OCI-LY7 (cell line): ENCODE measurements around the gene ALDH7A1. TPM values are rescaled to one million over a fixed set of nuclear protein-coding genes. Genes with fewer than 3 reads are reported as not detected.

Experiments
- BruUV-seq: library from RNA; stranded (reverse); fragments of 400-500 nt; replicated peaks from 2 replicates; lab custom pipeline; 2021; lab: Mats Ljungman, UMichigan
- CTCF ChIA-PET: fragments of 300-600 bp; sonication (Branson Sonifier 250); formaldehyde crosslinking; loops from one replicate; lab custom pipeline; 2022; ENCODE audit warnings: antibody characterized with exemption; ENCODE audit not compliant: unreplicated experiment; lab: Charles Lee
- POLR2A ChIA-PET: fragments of 300-600 bp; sonication (Branson Sonifier 250); formaldehyde crosslinking; loops from one replicate; lab custom pipeline; 2022; ENCODE audit warnings: antibody characterized with exemption; lab: Charles Lee
- DNase-seq: peaks from one replicate; pipeline ENCODE4 v3.0.0-alpha.2; 2015; ENCODE audit warnings: low spot score
- H2AFZ ChIP-seq: fragments of 200-600 bp; sonication (generic), shearing (Covaris generic); 2 replicates; pipeline ENCODE4 v1.6.1; 2014; ENCODE audit warnings: mild to moderate bottlenecking, antibody characterized with exemption, low read length, moderate library complexity
- H3K27ac ChIP-seq: fragments of 200-600 bp; sonication (generic); 2 replicates; pipeline ENCODE4 v1.5.1; 2014; ENCODE audit warnings: mixed run types, low read depth, mild to moderate bottlenecking, moderate library complexity, low read length, inconsistent platforms; ENCODE audit not compliant: poor library complexity, severe bottlenecking
- H3K36me3 ChIP-seq: fragments of 200-600 bp; sonication (generic); 2 replicates; pipeline ENCODE4 v1.6.1; 2014; ENCODE audit warnings: mild to moderate bottlenecking, antibody characterized with exemption, low read length, moderate library complexity, mixed read lengths; ENCODE audit not compliant: insufficient read depth
- H3K4me1 ChIP-seq: fragments of 200-600 bp; sonication (generic); 2 replicates; pipeline ENCODE4 v1.5.1; 2014; ENCODE audit warnings: mild to moderate bottlenecking, low read length; ENCODE audit not compliant: insufficient read depth, poor library complexity, severe bottlenecking
- H3K4me2 ChIP-seq: fragments of 200-600 bp; sonication (generic); 2 replicates; pipeline ENCODE4 v1.6.1; 2014; ENCODE audit warnings: mild to moderate bottlenecking, low read length
- H3K4me3 ChIP-seq: fragments of 200-600 bp; sonication (generic); 2 replicates; pipeline ENCODE4 v1.5.1; 2014; ENCODE audit warnings: mild to moderate bottlenecking, low read depth, low read length; ENCODE audit not compliant: poor library complexity, severe bottlenecking
- H3K79me2 ChIP-seq: fragments of 200-600 bp; sonication (generic); 2 replicates; pipeline ENCODE4 v1.6.1; 2016; ENCODE audit warnings: low read depth, mild to moderate bottlenecking, low read length, moderate library complexity, mixed read lengths; ENCODE audit not compliant: insufficient read depth
- H3K9me2 ChIP-seq: fragments of 200-600 bp; sonication (generic); 2 replicates; pipeline ENCODE4 v1.6.1; 2016; ENCODE audit warnings: mild to moderate bottlenecking, low read length, mixed read lengths; ENCODE audit not compliant: insufficient read depth
- H3K9me3 ChIP-seq: fragments of 200-600 bp; sonication (generic); 2 replicates; pipeline ENCODE4 v1.6.1; 2014; ENCODE audit warnings: mild to moderate bottlenecking, mixed run types, low read length, mixed read lengths
- H4K20me1 ChIP-seq: fragments of 200-600 bp; sonication (generic); 2 replicates; pipeline ENCODE4 v1.6.1; 2014; ENCODE audit warnings: mild to moderate bottlenecking, antibody characterized with exemption, low read length, moderate library complexity, mixed read lengths; ENCODE audit not compliant: insufficient read depth
- CTCF ChIP-seq: fragments of 200-600 bp; sonication (generic); conservative IDR thresholded peaks from 2 replicates; pipeline ENCODE4 v1.5.1; 2014; ENCODE audit warnings: mild to moderate bottlenecking, antibody characterized with exemption, low read length, moderate library complexity, mixed read lengths
- EZH2phosphoT487 ChIP-seq: fragments of 200-600 bp; sonication (generic); IDR thresholded peaks from 2 replicates; pipeline ENCODE4 v1.6.1; 2018; ENCODE audit warnings: low read depth, borderline replicate concordance, mild to moderate bottlenecking, mixed run types, antibody characterized with exemption, low read length, moderate library complexity, mixed read lengths
- intact Hi-C: fragments of 100-400 bp; cut with micrococcal nuclease; formaldehyde crosslinking; loops from one replicate; pipeline ENCODE4 v1.10.0; 2022; ENCODE audit not compliant: unreplicated experiment
- total RNA-seq, 2 experiments: library from RNA; depleted of rRNA in 1 of 2; stranded (reverse); fragments of >200 nt in 1 of 2; shearing (Covaris generic) in 1 of 2; gene quantifications; 2 replicates each; pipeline ENCODE4 v1.2.3, GENCODE V29; 2014 to 2022

ALDH7A1 gene
- total RNA-seq, 2 experiments from 2014 or later: not detected

GRCh38 chr5:126484253-126484652, 110.8 kb downstream of the ALDH7A1 start:
- no TSS peak for BruUV-seq
- no peaks in the 10 kb centered on the region for H4K20me1 ChIP-seq
- no peak overlapping the region for H3K4me2 ChIP-seq
- DNase-seq: no peak
- TF ChIP-seq CTCF (no peak), EZH2phosphoT487 (no peak)
- no peak overlapping the region for H3K27ac ChIP-seq
- H3K9me2 ChIP-seq: no peaks in the 10 kb centered on the region
- no peaks in the 10 kb centered on the region for H3K9me3 ChIP-seq
- H3K79me2 ChIP-seq: no peaks in the 10 kb centered on the region
- H3K4me3 ChIP-seq: no peak overlapping the region
- POLR2A ChIA-PET: no interaction called here
- H2AFZ ChIP-seq: no peak overlapping the region
- CTCF ChIA-PET: no interaction called here
- no peaks in the 10 kb centered on the region for H3K4me1 ChIP-seq
- intact Hi-C loops: no loop called here
- H3K36me3 ChIP-seq: no peaks in the 10 kb centered on the region

GRCh38 chr5:126483156-126483555, 111.9 kb downstream of the ALDH7A1 start:
- ChIA-PET CTCF (no interaction called here), POLR2A (interaction anchor here (0.6 to 1.2 kb wide), 2 partner anchors 11 to 25 kb away, joined by 3 to 5 read pairs; no protein-coding TSS in a partner anchor)
- intact Hi-C loops: no loop called here
- no peak for TF ChIP-seq EZH2phosphoT487
- no peak for TF ChIP-seq CTCF
- no TSS peak for BruUV-seq
- Histone ChIP-seq H3K4me1 (no peaks in the 10 kb centered on the region), H3K4me3 (no peak overlapping the region), H3K27ac (no peak overlapping the region), H3K9me3 (no peaks in the 10 kb centered on the region), H3K9me2 (no peaks in the 10 kb centered on the region), H3K36me3 (no peaks in the 10 kb centered on the region), H4K20me1 (no peaks in the 10 kb centered on the region), H3K4me2 (no peak overlapping the region), H3K79me2 (no peaks in the 10 kb centered on the region), H2AFZ (no peak overlapping the region)
- DNase-seq: no peak

GRCh38 chr5:126482591-126482990, 112.4 kb downstream of the ALDH7A1 start:
- H3K9me2 ChIP-seq: no peaks in the 10 kb centered on the region
- H3K4me2 ChIP-seq: no peak overlapping the region
- TF ChIP-seq EZH2phosphoT487: no peak
- no peak for TF ChIP-seq CTCF
- H3K27ac ChIP-seq: no peak overlapping the region
- H2AFZ ChIP-seq: no peak overlapping the region
- ChIA-PET POLR2A (interaction anchor here (0.8 to 1.2 kb wide), 2 partner anchors 11 to 233 kb away, joined by 3 read pairs; no protein-coding TSS in a partner anchor), CTCF (no interaction called here)
- H3K4me3 ChIP-seq: no peak overlapping the region
- H3K36me3 ChIP-seq: no peaks in the 10 kb centered on the region
- no peaks in the 10 kb centered on the region for H3K9me3 ChIP-seq
- H4K20me1 ChIP-seq: no peaks in the 10 kb centered on the region
- no peaks in the 10 kb centered on the region for H3K4me1 ChIP-seq
- no TSS peak for BruUV-seq
- intact Hi-C loops: no loop called here
- H3K79me2 ChIP-seq: no peaks in the 10 kb centered on the region
- DNase-seq: no peak
